NCI-H345 (cell line): ENCODE data around the gene ATP2B2.

ENCODE experiments used
- DNase-seq: peaks from one replicate; lab custom pipeline; 2025; lab: John Stamatoyannopoulos, UW

The ATP2B2 gene

GRCh38 chr3:10344147-10344943, 161.0 kb downstream of the ATP2B2 start:
- DNase-seq = peak; percentile 29

- no peak for DNase-seq
Measured at GRCh38 chr3:10343526-10343925, 161.9 kb downstream of the ATP2B2 start.

GRCh38 chr3:10342781-10343180, 162.6 kb downstream of the ATP2B2 start:
- no peak for DNase-seq

- no peak for DNase-seq
Measured at GRCh38 chr3:10341901-10342398, 163.4 kb downstream of the ATP2B2 start.

GRCh38 chr3:10340476-10340875, 164.9 kb downstream of the ATP2B2 start:
- DNase-seq = no peak

- no peak for DNase-seq
Measured at GRCh38 chr3:10340046-10340445, 165.3 kb downstream of the ATP2B2 start.

- no peak for DNase-seq
Measured at GRCh38 chr3:10339376-10339955, 165.9 kb downstream of the ATP2B2 start.

- no peak for DNase-seq
Measured at GRCh38 chr3:10338591-10339353, 166.6 kb downstream of the ATP2B2 start.

- no peak for DNase-seq
Measured at GRCh38 chr3:10338164-10338470, 167.3 kb downstream of the ATP2B2 start.

- peak; percentile 29 for DNase-seq
Measured at GRCh38 chr3:10337323-10338163, 167.8 kb downstream of the ATP2B2 start.

GRCh38 chr3:10336761-10337160, 168.6 kb downstream of the ATP2B2 start:
- DNase-seq = no peak

- no peak for DNase-seq
Measured at GRCh38 chr3:10335871-10336622, 169.3 kb downstream of the ATP2B2 start.

GRCh38 chr3:10335190-10335738, 170.1 kb downstream of the ATP2B2 start:
- DNase-seq = no peak

- no peak for DNase-seq
Measured at GRCh38 chr3:10334459-10334858, 170.9 kb downstream of the ATP2B2 start.

- DNase-seq = no peak
Measured at GRCh38 chr3:10334042-10334441, 171.3 kb downstream of the ATP2B2 start.

GRCh38 chr3:10333349-10333650, 172.1 kb downstream of the ATP2B2 start:
- no peak for DNase-seq

GRCh38 chr3:10332481-10333348, 172.7 kb downstream of the ATP2B2 start:
- no peak for DNase-seq

- DNase-seq = no peak
Measured at GRCh38 chr3:10331320-10331719, 174.1 kb downstream of the ATP2B2 start.

- DNase-seq = no peak
Measured at GRCh38 chr3:10330319-10330718, 175.1 kb downstream of the ATP2B2 start.

- no peak for DNase-seq
Measured at GRCh38 chr3:10329495-10330015, 175.8 kb downstream of the ATP2B2 start.
